NT2/D1 (cell line): Measurements from ENCODE around the gene CHST8.

Experiments
- DNase-seq: peaks from one replicate; pipeline ENCODE4 v3.0.0-alpha.2; 2011; ENCODE audit warnings: low read depth, low spot score
- H3K27me3 ChIP-seq: 2 replicates; pipeline ENCODE4 v1.6.0; 2011; ENCODE audit warnings: mild to moderate bottlenecking; ENCODE audit not compliant: insufficient read length, insufficient read depth
- H3K36me3 ChIP-seq: 2 replicates; pipeline ENCODE4 v1.6.1; 2011; ENCODE audit warnings: mild to moderate bottlenecking, low read length, mixed read lengths; ENCODE audit not compliant: insufficient read depth, insufficient read length
- H3K4me1 ChIP-seq: 2 replicates; pipeline ENCODE4 v1.5.1; 2011; ENCODE audit not compliant: insufficient read depth, insufficient read length
- H3K4me3 ChIP-seq: 2 replicates; pipeline ENCODE4 v1.5.1; 2011; ENCODE audit warnings: low read depth; ENCODE audit not compliant: insufficient read length
- H3K9ac ChIP-seq: 2 replicates; pipeline ENCODE4 v1.6.0; 2011; ENCODE audit warnings: low read depth; ENCODE audit not compliant: insufficient read length
- H3K9me3 ChIP-seq: 2 replicates; pipeline ENCODE4 v1.5.1; 2011; ENCODE audit warnings: mild to moderate bottlenecking, low read length; ENCODE audit not compliant: insufficient read depth
- SUZ12 ChIP-seq: IDR thresholded peaks from 2 replicates; pipeline ENCODE4 v1.6.1; 2011; ENCODE audit not compliant: insufficient read length, insufficient read depth; ENCODE audit errors: extremely low read depth
- YY1 ChIP-seq: IDR thresholded peaks from 2 replicates; pipeline ENCODE4 v1.6.1; 2011; ENCODE audit not compliant: insufficient read length, insufficient read depth
- ZNF274 ChIP-seq: IDR thresholded peaks from 2 replicates; pipeline ENCODE4 v1.6.1; 2011; ENCODE audit warnings: mild to moderate bottlenecking, low read depth, low read length

The CHST8 gene

DNA sequence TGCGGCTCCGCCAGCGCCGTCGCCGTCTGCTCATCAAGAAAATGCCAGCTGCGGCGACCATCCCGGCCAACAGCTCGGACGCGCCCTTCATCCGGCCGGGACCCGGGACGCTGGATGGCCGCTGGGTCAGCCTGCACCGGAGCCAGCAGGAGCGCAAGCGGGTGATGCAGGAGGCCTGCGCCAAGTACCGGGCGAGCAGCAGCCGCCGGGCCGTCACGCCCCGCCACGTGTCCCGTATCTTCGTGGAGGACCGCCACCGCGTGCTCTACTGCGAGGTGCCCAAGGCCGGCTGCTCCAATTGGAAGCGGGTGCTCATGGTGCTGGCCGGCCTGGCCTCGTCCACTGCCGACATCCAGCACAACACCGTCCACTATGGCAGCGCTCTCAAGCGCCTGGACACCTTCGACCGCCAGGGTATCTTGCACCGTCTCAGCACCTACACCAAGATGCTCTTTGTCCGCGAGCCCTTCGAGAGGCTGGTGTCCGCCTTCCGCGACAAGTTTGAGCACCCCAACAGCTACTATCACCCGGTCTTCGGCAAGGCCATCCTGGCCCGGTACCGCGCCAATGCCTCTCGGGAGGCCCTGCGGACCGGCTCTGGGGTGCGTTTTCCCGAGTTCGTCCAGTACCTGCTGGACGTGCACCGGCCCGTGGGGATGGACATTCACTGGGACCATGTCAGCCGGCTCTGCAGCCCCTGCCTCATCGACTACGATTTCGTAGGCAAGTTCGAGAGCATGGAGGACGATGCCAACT, 150.5 kb downstream of the CHST8 start:
- DNase-seq = no peak
- Histone ChIP-seq H3K27me3 (peaks cover 14% of the 10 kb centered on the region), H3K36me3 (no peaks in the 10 kb centered on the region)

GRCh38 chr19:33772858-33773180, 151.1 kb downstream of the CHST8 start:
- Histone ChIP-seq H3K9ac (no peak overlapping the region), H3K36me3 (no peaks in the 10 kb centered on the region), H3K27me3 (peaks cover 14% of the 10 kb centered on the region), H3K9me3 (peaks cover 13% of the 10 kb centered on the region; the same call in 1 of the 2 replicates), H3K4me1 (peaks cover 2% of the 10 kb centered on the region), H3K4me3 (no peak overlapping the region)
- TF ChIP-seq ZNF274 = no peak
- no peak for TF ChIP-seq SUZ12
- no peak for TF ChIP-seq YY1
- no peak for DNase-seq

More for the DNA sequence above, 150.5 kb downstream of the CHST8 start:
- peaks cover 8% of the 10 kb centered on the region; the same call in 1 of the 2 replicates for H3K9me3 ChIP-seq
- no peak overlapping the region for H3K4me3 ChIP-seq
- no peak overlapping the region for H3K9ac ChIP-seq
- H3K4me1 ChIP-seq = no peaks in the 10 kb centered on the region
- TF ChIP-seq SUZ12 = no peak
- no peak for TF ChIP-seq YY1
- TF ChIP-seq ZNF274 = no peak

DNA sequence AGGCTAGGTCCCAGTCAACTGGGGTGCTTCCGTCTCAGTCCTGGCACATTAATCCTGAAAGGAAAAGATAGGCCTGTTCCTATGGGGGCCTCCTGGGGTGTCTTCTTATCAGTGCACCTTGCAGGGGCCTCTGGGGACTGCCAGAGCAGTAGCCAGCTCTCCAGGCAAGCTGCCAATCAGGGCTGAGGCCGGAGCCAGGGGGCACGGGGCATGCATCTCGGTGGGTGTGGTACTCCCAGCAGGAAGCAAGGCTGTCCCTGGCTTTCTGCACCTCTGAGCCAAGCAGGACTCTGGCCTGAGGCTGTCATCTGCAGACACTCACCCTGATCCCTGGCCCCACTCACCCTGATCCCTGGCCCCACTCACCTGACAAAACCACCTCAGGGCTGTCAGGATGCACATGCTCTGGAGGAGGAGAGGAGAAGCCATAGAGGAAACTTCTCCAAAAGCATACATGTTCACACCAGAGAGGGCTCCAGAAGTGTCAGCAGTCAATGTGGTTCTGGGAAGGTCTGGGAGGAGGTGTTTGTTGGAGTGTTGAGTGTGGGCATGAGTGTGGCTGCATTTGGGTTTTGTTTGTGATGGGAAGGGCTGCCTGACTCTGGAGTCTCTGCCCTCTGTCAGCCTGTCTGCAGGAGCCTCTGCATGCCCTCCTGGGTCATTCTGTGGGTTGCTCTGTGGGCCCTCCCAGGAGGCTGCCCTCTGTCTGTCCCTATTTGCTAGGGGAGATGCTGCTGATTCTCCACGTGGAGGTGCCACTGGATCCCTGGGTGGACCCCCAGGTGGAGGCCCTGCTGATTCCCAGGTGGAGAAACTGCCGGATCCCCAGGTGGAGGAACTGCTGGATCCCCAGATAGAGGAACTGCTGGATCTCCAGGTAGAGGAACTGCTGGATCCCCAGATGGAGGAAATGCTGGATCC, 152.2 kb downstream of the CHST8 start:
- Histone ChIP-seq H3K9me3 (peaks cover 24% of the 10 kb centered on the region; the same call in 1 of the 2 replicates), H3K4me3 (no peak overlapping the region), H3K4me1 (peaks cover 3% of the 10 kb centered on the region), H3K9ac (no peak overlapping the region), H3K27me3 (peaks cover 14% of the 10 kb centered on the region), H3K36me3 (no peaks in the 10 kb centered on the region)
- TF ChIP-seq SUZ12 = no peak
- TF ChIP-seq YY1 = no peak
- TF ChIP-seq ZNF274 = no peak
- no peak for DNase-seq

GRCh38 chr19:33774751-33775150, 153.0 kb downstream of the CHST8 start:
- TF ChIP-seq SUZ12 (no peak), YY1 (no peak), ZNF274 (no peak)
- no peak overlapping the region for H3K9ac ChIP-seq
- peaks cover 3% of the 10 kb centered on the region for H3K4me1 ChIP-seq
- H3K4me3 ChIP-seq = no peak overlapping the region
- peaks cover 24% of the 10 kb centered on the region; the same call in 1 of the 2 replicates for H3K9me3 ChIP-seq
- no peaks in the 10 kb centered on the region for H3K36me3 ChIP-seq
- no peak for DNase-seq
- peaks cover 14% of the 10 kb centered on the region for H3K27me3 ChIP-seq

DNA sequence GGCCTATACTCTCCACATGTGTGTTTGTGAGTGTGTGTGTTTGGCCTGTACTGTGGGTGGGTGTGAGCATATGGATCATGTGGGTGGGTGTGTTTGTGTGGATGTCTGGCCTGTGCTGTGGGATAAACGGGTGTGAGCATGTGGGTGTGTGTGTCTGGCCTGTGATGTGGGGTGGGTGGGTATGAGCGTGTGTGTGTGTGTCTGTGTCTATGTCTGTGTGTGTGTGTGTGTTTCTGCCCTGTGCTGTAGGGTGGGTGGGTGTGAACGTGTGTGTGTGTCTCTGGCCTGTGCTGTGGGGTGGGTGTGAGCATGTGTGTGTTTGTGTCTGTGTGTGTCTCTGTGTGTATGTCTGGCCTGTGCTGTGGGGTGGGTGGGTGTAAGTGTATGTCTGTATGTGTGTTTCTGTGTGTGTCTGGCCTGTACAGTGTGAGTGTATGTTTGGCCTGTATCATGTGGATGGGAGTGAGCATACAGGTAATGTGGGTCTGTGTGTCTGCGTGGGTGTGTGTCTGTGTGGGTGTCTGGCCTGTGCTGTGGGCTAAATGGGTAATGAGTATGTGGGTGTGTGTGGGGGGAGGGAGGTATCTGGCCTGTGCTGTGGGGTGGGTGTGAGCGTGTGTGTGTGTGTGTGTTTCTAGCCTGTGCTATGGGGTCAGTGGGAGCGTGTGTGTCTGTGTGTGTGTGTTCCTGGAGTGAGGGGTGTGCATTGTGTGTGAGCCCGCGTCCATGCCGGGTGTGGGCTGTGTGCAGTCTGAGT, 154.2 kb downstream of the CHST8 start:
- Histone ChIP-seq H3K27me3 (peaks cover 4% of the 10 kb centered on the region), H3K9ac (no peak overlapping the region), H3K36me3 (no peaks in the 10 kb centered on the region), H3K9me3 (peaks cover 24% of the 10 kb centered on the region; the same call in 1 of the 2 replicates), H3K4me1 (peaks cover 3% of the 10 kb centered on the region), H3K4me3 (no peak overlapping the region)
- no peak for DNase-seq
- TF ChIP-seq SUZ12 (no peak), ZNF274 (no peak), YY1 (no peak)

- Histone ChIP-seq H3K27me3 (no peaks in the 10 kb centered on the region), H3K4me1 (peaks cover 3% of the 10 kb centered on the region), H3K36me3 (no peaks in the 10 kb centered on the region), H3K4me3 (no peak overlapping the region), H3K9me3 (peaks cover 24% of the 10 kb centered on the region; the same call in 1 of the 2 replicates), H3K9ac (no peak overlapping the region)
- no peak for TF ChIP-seq ZNF274
- TF ChIP-seq SUZ12 = no peak
- TF ChIP-seq YY1 = no peak
- DNase-seq = no peak
These were observed 155.6 kb downstream of the CHST8 start for GRCh38 chr19:33777351-33777750.
